AG10803 (cell line): Measurements from ENCODE around the gene PIGU.

Source experiments
- DNase-seq: peaks from one replicate; pipeline ENCODE4 v3.0.0; 2010; ENCODE audit warnings: low read depth
- H3K4me3 ChIP-seq: 2 replicates; pipeline ENCODE4 v1.5.1; 2011; ENCODE audit warnings: mild to moderate bottlenecking, low read length, control low read depth
- TF ChIP-seq, protein P1 (sequence below): conservative IDR thresholded peaks from 2 replicates; pipeline ENCODE4 v1.5.1; 2011; ENCODE audit warnings: mild to moderate bottlenecking, low read length, control low read depth, inconsistent platforms

Gene PIGU

DNA sequence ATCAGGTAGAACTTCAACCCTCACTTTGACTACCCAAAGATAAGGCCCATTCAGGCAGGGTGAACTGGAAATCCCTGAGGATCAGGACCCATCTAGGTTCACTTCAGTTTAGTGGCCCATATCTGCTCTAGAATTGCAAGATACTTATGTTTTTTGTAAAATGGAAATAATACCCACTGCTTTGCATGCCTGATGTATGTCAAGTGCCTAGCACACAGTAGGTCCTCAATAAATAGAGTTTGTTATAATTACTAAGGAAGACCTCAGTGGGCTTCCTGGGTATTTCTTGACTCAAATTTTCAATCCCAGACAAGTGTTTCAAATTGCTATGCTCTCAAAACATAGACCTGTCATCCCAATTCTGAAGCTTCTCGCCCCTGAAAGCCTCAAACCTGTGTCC lies 32.5 kb downstream of the PIGU start:
- H3K4me3 ChIP-seq = no peak overlapping the region
- DNase-seq = no peak
- TF ChIP-seq, protein P1, sequence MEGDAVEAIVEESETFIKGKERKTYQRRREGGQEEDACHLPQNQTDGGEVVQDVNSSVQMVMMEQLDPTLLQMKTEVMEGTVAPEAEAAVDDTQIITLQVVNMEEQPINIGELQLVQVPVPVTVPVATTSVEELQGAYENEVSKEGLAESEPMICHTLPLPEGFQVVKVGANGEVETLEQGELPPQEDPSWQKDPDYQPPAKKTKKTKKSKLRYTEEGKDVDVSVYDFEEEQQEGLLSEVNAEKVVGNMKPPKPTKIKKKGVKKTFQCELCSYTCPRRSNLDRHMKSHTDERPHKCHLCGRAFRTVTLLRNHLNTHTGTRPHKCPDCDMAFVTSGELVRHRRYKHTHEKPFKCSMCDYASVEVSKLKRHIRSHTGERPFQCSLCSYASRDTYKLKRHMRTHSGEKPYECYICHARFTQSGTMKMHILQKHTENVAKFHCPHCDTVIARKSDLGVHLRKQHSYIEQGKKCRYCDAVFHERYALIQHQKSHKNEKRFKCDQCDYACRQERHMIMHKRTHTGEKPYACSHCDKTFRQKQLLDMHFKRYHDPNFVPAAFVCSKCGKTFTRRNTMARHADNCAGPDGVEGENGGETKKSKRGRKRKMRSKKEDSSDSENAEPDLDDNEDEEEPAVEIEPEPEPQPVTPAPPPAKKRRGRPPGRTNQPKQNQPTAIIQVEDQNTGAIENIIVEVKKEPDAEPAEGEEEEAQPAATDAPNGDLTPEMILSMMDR = no peak

DNA sequence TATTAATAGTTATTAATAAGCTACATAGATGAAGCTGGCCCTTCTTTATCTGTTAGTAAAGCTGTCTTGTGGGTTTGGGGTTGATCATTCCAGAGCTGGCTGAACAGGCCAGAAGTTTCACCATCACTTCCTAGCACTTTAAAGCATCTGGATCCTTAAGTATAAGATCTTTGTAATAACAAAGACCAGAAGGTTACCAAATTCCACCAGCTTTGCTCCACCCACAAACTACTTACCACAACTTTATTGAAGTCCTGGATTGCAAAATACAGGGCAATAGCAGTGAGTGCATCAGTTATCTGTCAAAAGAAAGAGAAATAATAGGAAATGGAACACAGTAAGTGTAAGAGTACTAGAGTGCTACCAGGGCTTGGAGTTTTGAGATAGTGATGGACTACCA lies 33.0 kb downstream of the PIGU start:
- DNase-seq = peak; percentile 96
- no peak overlapping the region for H3K4me3 ChIP-seq
- TF ChIP-seq, protein P1 = no peak

DNA sequence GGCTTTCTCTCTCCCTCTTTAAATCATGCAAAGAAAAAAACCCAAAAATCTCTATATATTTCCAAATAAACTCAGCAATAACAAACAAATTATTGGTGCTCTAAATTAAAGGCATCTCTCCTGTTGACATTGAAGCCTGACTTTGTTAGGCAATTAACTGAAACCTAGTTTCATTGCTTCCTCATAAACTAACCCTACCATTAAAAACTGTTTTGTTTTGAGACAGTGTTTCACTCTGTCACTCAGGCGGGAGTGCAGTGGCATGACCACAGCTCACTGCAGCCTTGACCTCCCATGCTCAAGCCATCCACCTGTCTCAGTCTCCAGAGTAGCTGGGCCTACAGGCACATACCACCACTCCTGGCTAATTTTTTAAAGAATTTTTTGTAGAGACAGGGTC lies 34.9 kb downstream of the PIGU start:
- H3K4me3 ChIP-seq = no peak overlapping the region
- TF ChIP-seq, protein P1 = no peak
- DNase-seq = no peak

DNA sequence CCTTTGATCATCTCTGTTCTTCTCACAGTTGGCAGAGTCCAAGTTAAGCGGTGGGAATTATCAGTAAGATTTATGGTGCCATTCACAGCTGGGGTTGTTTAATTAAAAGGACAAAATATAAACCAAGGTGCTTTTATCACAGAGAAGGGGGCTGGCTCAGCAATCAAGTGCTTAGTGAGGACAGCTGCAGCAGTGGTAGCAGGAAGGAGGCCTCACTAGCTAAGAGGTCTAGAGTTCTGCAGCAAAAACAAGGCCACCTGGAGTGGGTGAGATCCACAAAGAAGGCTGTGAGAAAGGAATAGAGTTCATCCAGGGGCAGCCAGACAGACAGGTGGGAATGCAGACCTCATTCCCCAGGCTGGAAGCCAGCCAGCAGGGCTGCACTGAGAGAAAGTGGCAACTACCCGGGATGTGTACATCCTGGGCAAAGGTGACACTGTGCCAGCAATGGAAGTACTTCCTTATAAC lies 37.1 kb downstream of the PIGU start:
- DNase-seq = no peak
- H3K4me3 ChIP-seq = no peak overlapping the region
- TF ChIP-seq, protein P1 = no peak

DNA sequence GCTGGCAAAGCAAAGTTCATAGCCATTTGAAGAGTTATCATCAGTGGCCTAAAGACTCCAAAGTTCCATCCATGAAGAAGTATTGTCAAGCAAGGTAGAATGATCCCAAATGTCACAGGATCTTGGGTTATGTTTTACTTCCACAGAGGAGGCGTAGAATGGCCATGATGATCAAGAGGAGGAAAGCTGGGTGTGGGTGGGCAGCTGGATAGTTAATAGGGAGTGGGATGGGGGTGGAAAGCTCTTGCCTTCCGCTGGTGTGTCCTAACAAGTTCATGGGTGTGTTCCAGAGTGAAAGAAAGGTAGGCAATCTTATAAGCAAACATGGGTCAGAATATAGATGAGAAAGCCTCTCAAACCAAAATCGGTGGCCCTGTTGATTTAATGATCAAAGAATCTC lies 38.4 kb downstream of the PIGU start:
- no peak for DNase-seq
- TF ChIP-seq, protein P1 = no peak
- H3K4me3 ChIP-seq = no peak overlapping the region

DNA sequence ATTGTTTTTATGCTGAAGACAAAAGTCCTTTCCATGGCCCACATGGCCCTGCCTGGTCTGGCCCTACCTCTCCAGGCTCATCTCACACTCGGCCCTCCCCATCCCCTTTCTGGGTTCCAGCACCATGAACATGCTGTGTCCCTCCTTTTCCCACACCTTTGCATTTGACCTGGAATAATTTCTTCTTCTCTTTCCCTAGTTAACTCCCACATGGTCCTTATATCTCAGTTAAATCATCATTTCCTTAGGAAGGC lies 38.9 kb downstream of the PIGU start:
- DNase-seq = no peak
- no peak overlapping the region for H3K4me3 ChIP-seq
- TF ChIP-seq, protein P1 = no peak

DNA sequence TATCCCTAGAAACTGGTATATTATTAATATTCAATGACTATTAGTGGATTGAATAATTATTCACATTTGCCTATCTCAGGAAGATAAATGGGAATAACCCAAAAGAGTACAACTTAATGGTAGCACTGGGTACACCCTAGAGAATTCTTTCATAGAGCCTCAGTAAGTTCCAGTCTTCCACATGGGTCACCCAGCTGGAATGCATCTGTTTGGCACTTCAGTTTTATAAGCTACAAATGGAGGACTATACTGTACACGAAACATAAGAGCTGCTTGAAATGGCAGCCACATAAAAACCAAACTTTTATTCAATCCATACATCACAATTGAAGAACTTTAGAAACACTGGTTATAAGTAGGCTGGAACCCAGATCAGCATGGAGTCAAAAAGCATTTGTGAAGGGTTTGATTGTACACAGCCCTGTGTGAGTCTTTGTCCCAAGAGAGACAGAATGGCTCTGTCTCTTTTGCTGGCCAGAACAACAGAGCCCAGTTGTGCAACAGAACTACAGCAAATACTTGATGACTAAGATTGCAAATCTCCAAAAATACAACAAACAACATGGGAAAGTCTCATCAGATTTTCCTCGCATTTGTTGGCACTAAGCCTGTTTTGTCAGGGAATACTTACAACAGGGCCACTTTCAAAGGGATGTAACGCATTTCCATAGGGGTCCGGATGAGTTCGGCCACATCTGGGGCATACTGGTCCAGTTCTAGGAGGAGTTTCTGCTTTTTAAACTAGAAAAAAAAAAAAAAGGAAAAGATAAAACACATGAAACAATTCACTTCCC lies 39.5 kb downstream of the PIGU start:
- DNase-seq = peak; percentile 93
- TF ChIP-seq, protein P1 = no peak
- no peak overlapping the region for H3K4me3 ChIP-seq
